GM18873 (cell line): Measurements from ENCODE around the gene XPNPEP2.
"Not testable (repeated sequence)": the region's sequence is repeated elsewhere in the genome, so short reads cannot be mapped to it uniquely, and the experiment has no call there.

Source experiments
- ATAC-seq: cut with Tn5 transposase; IDR thresholded peaks from one replicate; pipeline ENCODE4 v1.9.1; 2021; ENCODE audit warnings: mild to moderate bottlenecking, moderate library complexity, moderate number of reproducible peaks; ENCODE audit not compliant: unreplicated experiment, low FRiP score

The XPNPEP2 gene

GRCh38 chrX:129719268-129719667, 19.5 kb upstream of the XPNPEP2 start:
- no peak for ATAC-seq

- ATAC-seq, result no peak
Observed at GRCh38 chrX:129719931-129720530, 18.7 kb upstream of the XPNPEP2 start.

- no peak for ATAC-seq
Observed at GRCh38 chrX:129720741-129721140, 18.0 kb upstream of the XPNPEP2 start.

- no peak for ATAC-seq
Observed at GRCh38 chrX:129721414-129721813, 17.4 kb upstream of the XPNPEP2 start.

- ATAC-seq, result no peak
Observed at GRCh38 chrX:129721870-129722269, 16.9 kb upstream of the XPNPEP2 start.

- ATAC-seq, result no peak
Observed at GRCh38 chrX:129723511-129723910, 15.3 kb upstream of the XPNPEP2 start.

GRCh38 chrX:129724754-129725153, 14.0 kb upstream of the XPNPEP2 start:
- ATAC-seq, result no peak

- no peak for ATAC-seq
Observed at GRCh38 chrX:129726307-129727111, 12.3 kb upstream of the XPNPEP2 start.

- ATAC-seq, result no peak
Observed at GRCh38 chrX:129728061-129728460, 10.7 kb upstream of the XPNPEP2 start.

- ATAC-seq, result no peak
Observed at GRCh38 chrX:129731228-129731627, 7.6 kb upstream of the XPNPEP2 start.

GRCh38 chrX:129732857-129733256, 5.9 kb upstream of the XPNPEP2 start:
- ATAC-seq, result no peak

- ATAC-seq, result no peak
Observed at GRCh38 chrX:129733335-129733734, 5.4 kb upstream of the XPNPEP2 start.

GRCh38 chrX:129736491-129736890, 2.3 kb upstream of the XPNPEP2 start:
- ATAC-seq, result no peak

GRCh38 chrX:129737916-129738315, 863 bp upstream of the XPNPEP2 start:
- no peak for ATAC-seq

GRCh38 chrX:129739578-129739977, 799 bp downstream of the XPNPEP2 start:
- no peak for ATAC-seq

GRCh38 chrX:129741880-129742758, 3.3 kb downstream of the XPNPEP2 start:
- ATAC-seq, result no peak

GRCh38 chrX:129742759-129743152, 4.0 kb downstream of the XPNPEP2 start:
- ATAC-seq, result not testable (repeated sequence)

GRCh38 chrX:129743821-129744220, 5.0 kb downstream of the XPNPEP2 start:
- no peak for ATAC-seq

- ATAC-seq, result no peak
Observed at GRCh38 chrX:129744861-129745321, 6.1 kb downstream of the XPNPEP2 start.

- no peak for ATAC-seq
Observed at GRCh38 chrX:129746557-129747470, 8.0 kb downstream of the XPNPEP2 start.
